Nephron (organoid): ENCODE data around the gene TAS2R39.
"Not testable (repeated sequence)": the region's sequence is repeated elsewhere in the genome, so short reads cannot be mapped to it uniquely, and the experiment has no call there.

Experiments
- H3K27ac Mint-ChIP-seq, 3 experiments: 2 replicates each; pipeline ENCODE4 v1.8.0; 2020; ENCODE audit warnings: mixed read lengths in 3 of 3, mild to moderate bottlenecking in 2 of 3, moderate library complexity in 1 of 3
- H3K27me3 Mint-ChIP-seq: 2 replicates; pipeline ENCODE4 v1.8.0; 2021; ENCODE audit warnings: low read depth, mild to moderate bottlenecking, moderate library complexity, mixed read lengths
- H3K36me3 Mint-ChIP-seq: 2 replicates; pipeline ENCODE4 v1.8.0; 2020; ENCODE audit warnings: low read depth, mixed read lengths
- H3K4me1 Mint-ChIP-seq: 2 replicates; pipeline ENCODE4 v1.8.0; 2020; ENCODE audit warnings: mixed read lengths
- H3K4me3 Mint-ChIP-seq, 3 experiments: 2 replicates each; pipeline ENCODE4 v1.8.0; 2020; ENCODE audit warnings: mild to moderate bottlenecking in 3 of 3, mixed read lengths in 3 of 3, moderate library complexity in 2 of 3
- H3K9me3 Mint-ChIP-seq: 2 replicates; pipeline ENCODE4 v1.8.0; 2020; ENCODE audit warnings: mixed read lengths
- TF ChIP-seq, protein P1 (sequence below), 3 experiments: fragments of 200-600 bp; sonication (generic); IDR thresholded peaks; one replicate each; pipeline ENCODE4 v1.5.0; 2021; ENCODE audit warnings: antibody characterized with exemption in 3 of 3; ENCODE audit not compliant: unreplicated experiment in 3 of 3

TAS2R39 gene

GRCh38 chr7:143183024-143183423 is at the start of gene TAS2R39:
Gene TAS2R39 (plus strand): TSS chr7:143183419. CDS start chr7:143183419, 0 bp downstream.
- Mint-ChIP-seq H3K9me3 (peaks cover 3% of the 10 kb centered on the region), H3K4me1 (no peaks in the 10 kb centered on the region), H3K36me3 (no peaks in the 10 kb centered on the region), H3K4me3 (no peak within 1 kb of the TSS), H3K27ac (no peak within 1 kb of the TSS), H3K27me3 (no peaks in the 10 kb centered on the region)
- TF ChIP-seq, protein P1, sequence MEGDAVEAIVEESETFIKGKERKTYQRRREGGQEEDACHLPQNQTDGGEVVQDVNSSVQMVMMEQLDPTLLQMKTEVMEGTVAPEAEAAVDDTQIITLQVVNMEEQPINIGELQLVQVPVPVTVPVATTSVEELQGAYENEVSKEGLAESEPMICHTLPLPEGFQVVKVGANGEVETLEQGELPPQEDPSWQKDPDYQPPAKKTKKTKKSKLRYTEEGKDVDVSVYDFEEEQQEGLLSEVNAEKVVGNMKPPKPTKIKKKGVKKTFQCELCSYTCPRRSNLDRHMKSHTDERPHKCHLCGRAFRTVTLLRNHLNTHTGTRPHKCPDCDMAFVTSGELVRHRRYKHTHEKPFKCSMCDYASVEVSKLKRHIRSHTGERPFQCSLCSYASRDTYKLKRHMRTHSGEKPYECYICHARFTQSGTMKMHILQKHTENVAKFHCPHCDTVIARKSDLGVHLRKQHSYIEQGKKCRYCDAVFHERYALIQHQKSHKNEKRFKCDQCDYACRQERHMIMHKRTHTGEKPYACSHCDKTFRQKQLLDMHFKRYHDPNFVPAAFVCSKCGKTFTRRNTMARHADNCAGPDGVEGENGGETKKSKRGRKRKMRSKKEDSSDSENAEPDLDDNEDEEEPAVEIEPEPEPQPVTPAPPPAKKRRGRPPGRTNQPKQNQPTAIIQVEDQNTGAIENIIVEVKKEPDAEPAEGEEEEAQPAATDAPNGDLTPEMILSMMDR (IDR thresholded peaks at IDR 0.05; ENCODE audit: unreplicated experiment in 3 of 3): no peak

GRCh38 chr7:143147070-143147469 is 36.1 kb upstream of the TAS2R39 start:
- Mint-ChIP-seq H3K4me1 (no peaks in the 10 kb centered on the region), H3K4me3 (no peak overlapping the region), H3K36me3 (no peaks in the 10 kb centered on the region), H3K27ac (no peak overlapping the region), H3K9me3 (peaks cover 5% of the 10 kb centered on the region), H3K27me3 (peaks cover 4% of the 10 kb centered on the region)
- TF ChIP-seq, protein P1 (IDR thresholded peaks at IDR 0.05; ENCODE audit: unreplicated experiment in 3 of 3): no peak

DNA sequence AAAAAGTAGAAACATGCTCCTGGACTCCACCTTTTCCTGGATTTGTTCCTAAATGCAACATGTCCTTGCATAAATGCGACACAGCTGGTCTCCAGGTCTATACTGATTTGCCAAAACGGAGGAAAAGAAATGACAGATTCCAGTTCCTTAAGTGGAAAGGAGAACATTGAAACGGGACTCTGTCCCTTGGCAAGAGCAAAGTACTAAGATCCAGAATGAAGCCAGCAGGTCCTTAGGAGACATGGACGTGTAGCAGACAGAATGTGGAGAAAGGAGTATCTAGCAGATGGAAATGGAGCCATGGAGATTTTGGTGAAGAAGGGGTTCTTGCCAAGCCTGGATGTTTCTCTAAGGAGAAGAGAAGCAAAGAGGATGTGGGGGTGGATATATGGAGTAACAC is 35.2 kb upstream of the TAS2R39 start:
- Mint-ChIP-seq H3K9me3 (peaks cover 5% of the 10 kb centered on the region), H3K36me3 (no peaks in the 10 kb centered on the region), H3K4me1 (no peaks in the 10 kb centered on the region), H3K27ac (no peak overlapping the region), H3K27me3 (peaks cover 4% of the 10 kb centered on the region), H3K4me3 (no peak overlapping the region)
- TF ChIP-seq, protein P1 (IDR thresholded peaks at IDR 0.05; ENCODE audit: unreplicated experiment in 3 of 3): no peak

GRCh38 chr7:143148651-143149050 is 34.6 kb upstream of the TAS2R39 start:
- Mint-ChIP-seq H3K4me1 (no peaks in the 10 kb centered on the region), H3K36me3 (no peaks in the 10 kb centered on the region), H3K4me3 (no peak overlapping the region), H3K9me3 (peaks cover 5% of the 10 kb centered on the region), H3K27me3 (peaks cover 2% of the 10 kb centered on the region), H3K27ac (no peak overlapping the region)
- TF ChIP-seq, protein P1 (IDR thresholded peaks at IDR 0.05; ENCODE audit: unreplicated experiment in 3 of 3): no peak

GRCh38 chr7:143150696-143151095 is 32.5 kb upstream of the TAS2R39 start:
- not testable (repeated sequence) for H3K27ac Mint-ChIP-seq, H3K9me3 Mint-ChIP-seq, H3K27me3 Mint-ChIP-seq, H3K36me3 Mint-ChIP-seq, H3K4me1 Mint-ChIP-seq, H3K4me3 Mint-ChIP-seq

- H3K36me3 Mint-ChIP-seq, H3K27ac Mint-ChIP-seq, H3K4me3 Mint-ChIP-seq, H3K27me3 Mint-ChIP-seq, H3K9me3 Mint-ChIP-seq, H3K4me1 Mint-ChIP-seq: not testable (repeated sequence)
Measured at GRCh38 chr7:143158617-143159016, 24.6 kb upstream of the TAS2R39 start.

DNA sequence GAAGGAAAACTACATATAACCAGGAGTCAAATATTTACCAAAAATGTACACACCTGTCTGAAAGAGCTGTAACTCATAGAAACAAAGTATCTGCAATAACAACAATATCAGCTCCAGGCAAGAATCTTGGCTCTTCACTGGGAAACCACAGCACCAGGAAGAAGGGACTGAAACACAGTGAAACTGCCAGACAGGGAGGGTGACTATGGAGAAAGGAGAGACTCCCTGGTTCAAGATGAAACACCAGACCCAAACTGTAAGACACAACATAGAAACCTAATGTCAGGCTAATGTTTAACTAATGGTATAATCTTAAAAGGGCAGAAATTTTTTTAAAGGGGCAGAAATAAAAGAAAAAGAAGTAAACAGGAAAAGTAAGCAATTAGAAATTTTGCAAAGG is 11.5 kb upstream of the TAS2R39 start:
- peak overlapping the region in 1 of 3 experiments; percentile 1 for H3K27ac Mint-ChIP-seq

More for the DNA sequence above, 11.5 kb upstream of the TAS2R39 start:
- Mint-ChIP-seq H3K9me3 (peaks cover 10% of the 10 kb centered on the region), H3K4me1 (peaks cover 8% of the 10 kb centered on the region), H3K27me3 (no peaks in the 10 kb centered on the region), H3K4me3 (no peak overlapping the region), H3K36me3 (no peaks in the 10 kb centered on the region)
- TF ChIP-seq, protein P1 (IDR thresholded peaks at IDR 0.05; ENCODE audit: unreplicated experiment in 3 of 3): no peak
